GM18520 (cell line): ENCODE measurements around the gene IL12RB1.

Source experiments
- ATAC-seq: cut with Tn5 transposase; IDR thresholded peaks from one replicate; pipeline ENCODE4 v1.9.1; 2021; ENCODE audit not compliant: unreplicated experiment

IL12RB1 gene

GRCh38 chr19:18086590-18087138 is at the start of gene IL12RB1:
Gene IL12RB1 (minus strand): TSS chr19:18086934. CDS start chr19:18086823, 111 bp downstream.
- ATAC-seq: no peak

GRCh38 chr19:18135712-18136584 is 49.2 kb upstream of the IL12RB1 start:
- no peak for ATAC-seq

- no peak for ATAC-seq
Measured at GRCh38 chr19:18131841-18132596, 45.3 kb upstream of the IL12RB1 start.

DNA sequence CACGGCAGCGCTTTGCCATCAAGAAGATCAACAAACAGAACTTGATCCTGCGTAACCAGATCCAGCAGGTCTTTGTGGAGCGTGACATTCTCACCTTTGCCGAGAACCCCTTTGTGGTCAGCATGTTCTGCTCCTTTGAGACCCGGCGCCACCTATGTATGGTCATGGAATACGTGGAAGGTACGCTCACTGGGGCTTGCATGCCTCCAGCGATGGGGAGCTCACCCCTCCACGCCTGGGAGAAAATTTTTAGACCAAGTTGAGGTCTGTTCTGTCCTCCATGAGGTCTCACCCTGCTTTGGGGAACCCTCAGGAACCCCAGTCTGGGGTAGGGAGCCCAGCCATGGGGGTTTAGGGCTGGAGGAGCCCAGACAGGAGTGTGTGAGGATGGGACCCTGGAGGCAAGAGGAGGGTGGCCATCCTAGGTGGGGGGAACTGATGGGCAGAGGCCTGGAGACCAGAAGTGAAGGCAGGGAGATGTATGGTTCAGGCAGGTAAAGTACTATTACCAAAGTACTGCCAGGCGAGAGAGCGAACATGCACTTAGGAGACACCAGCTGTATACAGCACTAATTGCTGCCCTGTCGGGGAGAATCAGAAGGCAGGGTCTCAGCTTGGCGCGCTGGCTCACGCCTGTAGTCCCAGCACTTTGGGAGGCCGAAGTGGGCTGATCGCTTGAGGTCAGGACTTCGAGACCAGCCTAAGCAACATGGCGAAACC is 43.9 kb upstream of the IL12RB1 start:
- no peak for ATAC-seq

GRCh38 chr19:18128805-18129204 is 42.1 kb upstream of the IL12RB1 start:
- no peak for ATAC-seq

DNA sequence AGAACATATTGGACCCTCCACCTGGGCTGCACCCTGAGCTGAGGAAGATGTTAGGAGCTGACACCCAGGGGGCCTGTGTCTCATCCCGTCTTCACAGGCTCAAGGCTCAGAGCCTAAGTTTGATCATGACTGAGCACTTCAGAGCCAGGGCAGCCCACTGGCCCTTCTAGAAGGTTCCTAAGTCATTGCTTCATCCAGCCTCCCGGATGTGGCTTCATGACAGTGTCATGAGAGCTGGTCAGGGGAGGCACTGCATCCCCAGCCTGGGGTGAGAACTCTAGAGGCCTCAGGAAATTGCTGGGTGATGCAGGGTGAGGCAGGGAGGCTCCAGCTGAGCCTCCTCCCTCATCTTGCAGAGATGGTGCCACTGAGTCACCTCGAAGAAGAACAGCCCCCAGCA is 41.3 kb upstream of the IL12RB1 start:
- no peak for ATAC-seq

GRCh38 chr19:18126097-18126496 is 39.4 kb upstream of the IL12RB1 start:
- ATAC-seq: no peak

DNA sequence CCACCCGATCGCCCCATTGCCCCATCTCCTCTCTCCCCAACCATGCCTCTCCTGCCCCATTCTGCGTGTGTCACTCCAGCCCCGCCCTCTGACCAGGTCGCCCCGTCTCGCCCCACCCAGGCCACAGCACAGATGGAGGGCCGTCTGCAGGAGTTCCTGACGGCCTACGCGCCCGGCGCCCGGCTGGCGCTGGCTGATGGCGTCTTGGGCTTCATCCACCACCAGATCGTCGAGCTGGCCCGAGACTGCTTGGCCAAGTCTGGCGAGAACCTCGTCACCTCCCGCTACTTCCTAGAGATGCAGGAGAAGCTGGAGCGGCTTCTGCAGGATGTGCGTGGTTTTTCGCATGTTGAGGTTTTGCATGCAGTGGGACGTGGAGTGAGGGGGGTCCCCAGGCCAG is 37.1 kb upstream of the IL12RB1 start:
- ATAC-seq: no peak

GRCh38 chr19:18122860-18123795 is 36.4 kb upstream of the IL12RB1 start:
- ATAC-seq: no peak

DNA sequence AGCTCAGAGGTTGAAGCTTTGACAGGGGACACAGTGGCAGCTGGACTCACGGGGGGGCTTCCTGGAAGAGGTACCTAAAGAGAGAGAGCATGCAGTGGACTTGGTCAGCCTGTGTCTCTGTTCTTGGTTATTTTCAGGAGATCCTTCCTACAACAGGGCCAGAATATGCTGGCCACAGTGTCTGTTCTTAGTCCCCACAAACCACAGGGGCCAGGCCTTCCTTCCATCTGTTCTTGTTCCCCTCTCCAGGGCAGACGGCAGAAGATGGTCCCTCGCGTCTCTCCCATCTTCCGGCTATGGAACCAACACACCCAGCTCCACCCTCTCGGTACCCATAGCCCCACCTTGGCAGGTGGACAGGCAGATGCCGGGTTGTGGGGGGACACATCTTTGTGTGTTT is 35.7 kb upstream of the IL12RB1 start:
- no peak for ATAC-seq

GRCh38 chr19:18121166-18121565 is 34.4 kb upstream of the IL12RB1 start:
- ATAC-seq: no peak

GRCh38 chr19:18120127-18120526 is 33.4 kb upstream of the IL12RB1 start:
- ATAC-seq: no peak

- ATAC-seq: no peak
Measured at GRCh38 chr19:18119717-18120105, 33.0 kb upstream of the IL12RB1 start.

DNA sequence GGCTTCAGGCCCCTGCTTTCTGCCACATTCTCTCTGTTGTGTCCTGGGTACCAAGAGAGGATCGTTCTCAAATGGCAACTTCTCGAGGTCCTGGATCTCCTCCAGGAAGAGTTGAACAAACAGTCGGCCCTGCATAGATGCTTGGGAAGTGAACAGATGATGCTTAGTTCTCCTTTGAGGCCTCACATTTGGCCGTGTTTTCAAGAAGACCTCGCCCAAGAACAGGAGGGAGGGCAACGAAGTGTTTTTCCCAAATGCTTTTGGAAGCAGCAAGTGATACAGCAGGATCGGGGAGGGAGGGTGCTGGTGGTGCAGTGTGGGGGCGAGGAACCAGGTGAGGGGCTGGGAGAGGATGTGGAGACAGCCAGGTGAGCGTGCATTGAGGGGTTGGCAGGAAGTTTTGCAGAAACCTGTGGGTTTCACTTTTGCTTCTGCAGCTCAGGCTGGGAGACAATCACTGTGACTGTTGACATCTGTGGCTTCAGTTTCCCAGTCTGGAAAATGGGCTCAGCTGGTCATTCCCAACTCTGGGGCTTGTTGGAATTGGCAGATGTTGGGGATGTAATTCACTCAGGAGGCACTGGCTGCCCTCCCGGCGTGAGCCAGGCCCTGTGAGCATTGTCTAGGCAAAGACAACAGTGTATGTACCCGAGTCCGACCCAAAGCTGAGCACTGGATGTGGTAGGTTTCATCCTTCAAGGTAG is 32.4 kb upstream of the IL12RB1 start:
- no peak for ATAC-seq

DNA sequence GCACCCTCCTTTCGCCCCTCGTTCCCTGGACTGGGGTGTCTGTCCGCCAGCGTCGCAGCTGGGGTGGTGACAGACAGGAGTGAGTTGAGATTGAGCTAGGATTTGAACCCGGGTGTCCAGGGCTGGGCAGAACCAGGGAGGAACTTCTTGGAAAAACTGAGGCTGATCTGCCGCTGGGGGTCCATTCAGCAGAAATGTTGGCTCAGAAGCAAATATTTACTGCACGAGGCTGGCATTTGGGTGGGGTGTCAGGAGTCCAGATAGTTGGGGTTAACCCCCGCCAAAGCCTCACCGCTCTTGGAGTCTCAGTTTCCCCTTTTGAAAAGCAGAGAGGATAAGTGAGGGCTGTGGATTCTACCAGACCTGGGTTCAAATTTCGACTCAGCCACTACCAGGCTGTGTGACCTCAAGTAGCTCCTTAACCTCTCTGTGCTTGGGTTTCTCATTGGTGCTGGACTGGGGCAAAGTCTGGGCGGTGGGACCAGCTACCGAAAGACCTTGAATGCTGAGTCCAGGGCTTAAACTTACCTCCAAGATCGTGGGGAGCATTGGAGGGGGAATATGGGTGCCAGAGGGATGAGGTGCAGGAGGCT is 31.8 kb upstream of the IL12RB1 start:
- no peak for ATAC-seq

DNA sequence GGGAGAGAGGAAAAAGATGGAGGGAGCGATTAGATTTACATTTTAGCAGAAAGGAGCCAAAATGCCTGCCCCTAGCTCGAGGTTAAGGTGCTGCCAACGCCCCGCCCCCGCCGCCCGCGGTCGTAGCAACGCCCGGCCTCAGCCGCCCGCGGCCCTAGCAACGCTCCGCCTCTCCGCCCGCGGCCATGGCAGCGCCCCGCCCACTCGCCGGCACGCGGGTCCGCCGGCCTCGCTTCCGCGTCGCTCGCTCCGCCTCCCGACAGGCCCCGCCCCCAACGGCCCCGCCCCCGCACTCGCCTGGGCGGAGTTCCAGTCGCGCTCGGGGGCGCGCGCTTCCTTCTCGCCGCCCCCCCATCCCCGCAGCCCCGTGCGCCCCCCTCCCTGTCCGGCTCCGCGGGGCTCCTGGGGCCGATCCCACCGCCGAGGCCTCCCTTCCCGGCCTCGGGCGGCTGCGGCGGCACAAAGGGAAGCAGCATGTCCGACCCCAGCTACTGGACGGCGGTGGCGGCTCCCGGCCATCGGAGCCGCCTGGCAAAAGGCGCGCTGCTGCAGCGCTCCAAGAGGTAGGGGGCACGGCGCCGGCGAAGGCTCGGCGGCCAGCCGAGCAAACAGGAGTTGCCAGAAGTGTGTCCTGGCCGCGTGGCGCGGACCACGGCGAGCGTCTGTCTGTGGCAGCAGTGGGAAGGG is 31.1 kb upstream of the IL12RB1 start:
- ATAC-seq: peak; percentile 74

DNA sequence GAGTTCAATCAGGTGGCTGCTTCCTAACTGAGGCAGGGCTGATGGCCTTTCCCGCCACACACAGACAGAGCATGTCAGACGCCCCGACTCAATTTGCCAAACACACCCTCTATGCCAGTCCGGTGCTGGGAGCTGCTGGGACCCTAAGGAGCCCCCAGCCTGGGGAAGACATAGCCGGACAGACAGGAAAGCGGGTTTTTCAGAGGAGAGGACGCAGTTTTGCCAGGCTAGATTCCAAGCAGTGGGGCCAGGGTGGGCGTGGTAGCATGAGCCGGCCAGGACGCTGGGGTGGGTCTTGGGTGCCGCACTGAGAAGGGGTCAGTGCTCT is 30.6 kb upstream of the IL12RB1 start:
- no peak for ATAC-seq

GRCh38 chr19:18114483-18114882 is 27.7 kb upstream of the IL12RB1 start:
- ATAC-seq: no peak

GRCh38 chr19:18113827-18114226 is 27.1 kb upstream of the IL12RB1 start:
- no peak for ATAC-seq
